Measurements from ENCODE around the gene C6orf141.

C6orf141 gene

GRCh38 chr6:49564552-49564951 is 14.1 kb downstream of the C6orf141 start:
- no peak overlapping the region for H3K27ac ChIP-seq
- no peaks in the 10 kb centered on the region for H3K36me3 ChIP-seq (replicated peaks)
- H3K27me3 ChIP-seq (replicated peaks): no peaks in the 10 kb centered on the region
- no peak for DNase-seq
- no peak overlapping the region for H3K4me3 ChIP-seq (ENCODE audit: low read depth, low read length)
- in situ Hi-C loops (cut with HindIII; ENCODE audit: low pct_ligation_motif_present, low sequenced_read_pairs): no loop called here
- no peak for TF ChIP-seq CTCF (IDR thresholded peaks at IDR 0.05; ENCODE audit: low read depth, low read length, missing control alignments)

GRCh38 chr6:49565261-49565660 is 14.8 kb downstream of the C6orf141 start:
- Histone ChIP-seq H3K27me3 (replicated peaks) (no peaks in the 10 kb centered on the region), H3K4me3 (ENCODE audit: low read depth, low read length) (no peak overlapping the region), H3K36me3 (replicated peaks) (no peaks in the 10 kb centered on the region), H3K27ac (no peak overlapping the region)
- DNase-seq: no peak
- in situ Hi-C loops (cut with HindIII; ENCODE audit: low pct_ligation_motif_present, low sequenced_read_pairs): no loop called here
- no peak for TF ChIP-seq CTCF (IDR thresholded peaks at IDR 0.05; ENCODE audit: low read depth, low read length, missing control alignments)

GRCh38 chr6:49565855-49566254 is 15.4 kb downstream of the C6orf141 start:
- TF ChIP-seq CTCF (IDR thresholded peaks at IDR 0.05; ENCODE audit: low read depth, low read length, missing control alignments): no peak

GRCh38 chr6:49570474-49571079 is 20.1 kb downstream of the C6orf141 start:
- Histone ChIP-seq H3K4me3 (ENCODE audit: low read depth, low read length) (no peak overlapping the region), H3K27ac (no peak overlapping the region), H3K36me3 (replicated peaks) (no peaks in the 10 kb centered on the region), H3K27me3 (replicated peaks) (no peaks in the 10 kb centered on the region)
- no peak for DNase-seq
- in situ Hi-C loops (cut with HindIII; ENCODE audit: low pct_ligation_motif_present, low sequenced_read_pairs): no loop called here
- TF ChIP-seq CTCF (IDR thresholded peaks at IDR 0.05; ENCODE audit: low read depth, low read length, missing control alignments): no peak

More at GRCh38 chr6:49565855-49566254, 15.4 kb downstream of the C6orf141 start:
- H3K4me3 ChIP-seq (ENCODE audit: low read depth, low read length): no peak overlapping the region
- no peak overlapping the region for H3K27ac ChIP-seq
- no peaks in the 10 kb centered on the region for H3K27me3 ChIP-seq (replicated peaks)
- in situ Hi-C loops (cut with HindIII; ENCODE audit: low pct_ligation_motif_present, low sequenced_read_pairs): no loop called here
- no peak for DNase-seq
- H3K36me3 ChIP-seq (replicated peaks): no peaks in the 10 kb centered on the region

- Histone ChIP-seq H3K27ac (no peak overlapping the region), H3K36me3 (replicated peaks) (no peaks in the 10 kb centered on the region), H3K27me3 (replicated peaks) (no peaks in the 10 kb centered on the region), H3K4me3 (ENCODE audit: low read depth, low read length) (no peak overlapping the region)
- DNase-seq: no peak
- no peak for TF ChIP-seq CTCF (IDR thresholded peaks at IDR 0.05; ENCODE audit: low read depth, low read length, missing control alignments)
- in situ Hi-C loops (cut with HindIII; ENCODE audit: low pct_ligation_motif_present, low sequenced_read_pairs): no loop called here
Observed at GRCh38 chr6:49576618-49577017, 26.1 kb downstream of the C6orf141 start.

GRCh38 chr6:49579649-49580048 is 29.2 kb downstream of the C6orf141 start:
- Histone ChIP-seq H3K27ac (no peak overlapping the region), H3K4me3 (ENCODE audit: low read depth, low read length) (no peak overlapping the region), H3K27me3 (replicated peaks) (no peaks in the 10 kb centered on the region), H3K36me3 (replicated peaks) (no peaks in the 10 kb centered on the region)
- in situ Hi-C loops (cut with HindIII; ENCODE audit: low pct_ligation_motif_present, low sequenced_read_pairs): no loop called here
- DNase-seq: no peak
- no peak for TF ChIP-seq CTCF (IDR thresholded peaks at IDR 0.05; ENCODE audit: low read depth, low read length, missing control alignments)
